22Rv1 (cell line): ENCODE results near the gene CYP4Z1.
A peak's percentile ranks its signal among the peaks of the same experiment; 100 is the strongest.
"Not testable (repeated sequence)": the region's sequence is repeated elsewhere in the genome, so short reads cannot be mapped to it uniquely, and the experiment has no call there.

Source experiments
- H3K27ac ChIP-seq: fragments of 450-650 bp; 2 replicates; pipeline ENCODE4 v1.5.1; 2017
- CTCF ChIP-seq: fragments of 450-650 bp; IDR thresholded peaks from 2 replicates; pipeline ENCODE4 v1.5.1; 2017; ENCODE audit warnings: mild to moderate bottlenecking
- ZFX ChIP-seq: fragments of 450-650 bp; IDR thresholded peaks from 2 replicates; pipeline ENCODE4 v1.6.1; 2017; ENCODE audit warnings: antibody characterized with exemption, borderline replicate concordance

Gene CYP4Z1

GRCh38 chr1:47031585-47031984 is 35.4 kb upstream of the CYP4Z1 start:
- H3K27ac ChIP-seq, result peak overlapping the region; percentile 72
- TF ChIP-seq CTCF, result no peak
- TF ChIP-seq ZFX, result no peak

GRCh38 chr1:47036764-47037163 is 30.3 kb upstream of the CYP4Z1 start:
- no peak overlapping the region for H3K27ac ChIP-seq
- TF ChIP-seq CTCF, result no peak
- TF ChIP-seq ZFX, result no peak

DNA sequence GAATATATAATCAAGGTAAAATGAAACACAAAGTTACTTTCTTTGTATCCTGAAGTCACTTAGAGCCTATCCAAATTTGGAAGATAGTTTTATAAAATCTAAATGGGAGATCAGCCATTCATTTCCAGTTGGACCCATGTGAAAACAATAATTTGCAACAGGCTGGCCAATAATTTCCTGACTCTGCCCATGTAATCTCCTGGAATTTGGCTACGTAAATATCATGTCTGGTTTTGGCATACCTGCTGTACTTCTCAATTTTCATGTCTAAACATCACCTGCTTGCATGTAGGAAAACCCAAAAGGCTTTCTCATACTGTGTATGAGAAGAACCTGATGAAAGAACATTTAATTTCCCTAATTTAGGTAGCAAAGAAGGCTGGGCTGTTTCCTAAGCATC is 7.7 kb upstream of the CYP4Z1 start:
- H3K27ac ChIP-seq, result no peak overlapping the region
- no peak for TF ChIP-seq ZFX
- no peak for TF ChIP-seq CTCF

DNA sequence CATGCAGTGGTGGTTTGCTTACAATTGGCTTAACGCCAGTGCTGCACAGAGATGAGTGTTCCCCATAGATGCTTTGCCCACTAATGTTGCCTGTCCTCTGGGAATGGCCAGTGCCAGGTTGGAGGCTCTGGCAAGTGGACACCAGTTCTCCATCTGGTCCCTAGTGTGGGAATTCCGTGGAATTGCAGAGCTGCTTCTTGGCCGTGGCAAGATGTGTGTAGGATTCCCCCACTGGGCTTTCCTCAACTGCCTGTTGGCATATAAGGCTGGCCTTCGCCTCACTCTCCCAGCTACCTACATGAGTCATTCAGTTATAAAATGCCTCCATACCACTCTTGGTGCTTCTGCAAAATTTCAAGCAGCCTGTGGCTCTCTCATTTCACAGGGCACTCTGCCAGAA is 2.0 kb downstream of the CYP4Z1 start:
- H3K27ac ChIP-seq, result not testable (repeated sequence)

GRCh38 chr1:47069509-47069908 is 2.5 kb downstream of the CYP4Z1 start:
- H3K27ac ChIP-seq, result not testable (repeated sequence)

DNA sequence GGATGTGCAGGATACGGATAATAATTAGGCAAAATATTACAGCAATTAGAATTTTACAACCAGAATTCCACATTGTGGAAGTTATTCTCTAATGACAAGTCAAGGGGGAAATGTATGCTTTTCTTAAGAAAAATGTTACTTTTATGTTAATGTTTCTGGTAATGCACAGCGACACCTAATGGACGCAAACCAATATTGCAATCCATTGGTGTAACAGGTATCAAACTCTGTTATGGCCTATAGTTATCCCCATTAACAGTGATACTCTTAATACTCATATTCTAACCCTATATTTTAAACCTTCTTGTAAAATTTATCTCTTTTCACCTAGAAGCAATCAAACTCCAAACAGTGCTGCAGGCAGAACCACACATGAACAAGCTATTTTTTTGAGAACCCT is 22.3 kb downstream of the CYP4Z1 start:
- H3K27ac ChIP-seq, result not testable (repeated sequence)
- TF ChIP-seq CTCF, result peak; percentile 72

GRCh38 chr1:47091476-47091875 is 24.4 kb downstream of the CYP4Z1 start:
- TF ChIP-seq CTCF, result peak; percentile 42
- not testable (repeated sequence) for H3K27ac ChIP-seq

- TF ChIP-seq CTCF (no peak), ZFX (no peak)
These were observed 37.8 kb downstream of the CYP4Z1 start for GRCh38 chr1:47104816-47105215.

DNA sequence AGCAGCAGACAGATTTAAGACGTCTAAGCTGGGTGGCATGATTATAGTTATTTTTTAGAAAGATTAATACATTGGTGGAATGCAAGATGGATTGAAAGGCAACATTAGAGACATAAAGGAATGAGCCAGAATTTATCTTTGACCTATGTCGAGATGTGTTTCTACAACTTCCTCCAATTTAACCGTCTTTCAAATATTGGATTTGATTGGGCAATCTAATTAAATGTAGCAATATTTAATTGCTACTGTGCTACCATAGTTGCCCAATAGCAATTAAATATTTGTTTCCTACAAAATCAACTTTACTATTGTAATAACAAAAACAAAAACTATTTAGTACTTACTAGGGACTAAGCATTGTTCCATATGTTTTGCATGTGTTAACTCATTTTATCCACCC is 39.8 kb downstream of the CYP4Z1 start:
- no peak for TF ChIP-seq CTCF
- TF ChIP-seq ZFX, result no peak

More at GRCh38 chr1:47104816-47105215, 37.8 kb downstream of the CYP4Z1 start:
- no peak overlapping the region for H3K27ac ChIP-seq

DNA sequence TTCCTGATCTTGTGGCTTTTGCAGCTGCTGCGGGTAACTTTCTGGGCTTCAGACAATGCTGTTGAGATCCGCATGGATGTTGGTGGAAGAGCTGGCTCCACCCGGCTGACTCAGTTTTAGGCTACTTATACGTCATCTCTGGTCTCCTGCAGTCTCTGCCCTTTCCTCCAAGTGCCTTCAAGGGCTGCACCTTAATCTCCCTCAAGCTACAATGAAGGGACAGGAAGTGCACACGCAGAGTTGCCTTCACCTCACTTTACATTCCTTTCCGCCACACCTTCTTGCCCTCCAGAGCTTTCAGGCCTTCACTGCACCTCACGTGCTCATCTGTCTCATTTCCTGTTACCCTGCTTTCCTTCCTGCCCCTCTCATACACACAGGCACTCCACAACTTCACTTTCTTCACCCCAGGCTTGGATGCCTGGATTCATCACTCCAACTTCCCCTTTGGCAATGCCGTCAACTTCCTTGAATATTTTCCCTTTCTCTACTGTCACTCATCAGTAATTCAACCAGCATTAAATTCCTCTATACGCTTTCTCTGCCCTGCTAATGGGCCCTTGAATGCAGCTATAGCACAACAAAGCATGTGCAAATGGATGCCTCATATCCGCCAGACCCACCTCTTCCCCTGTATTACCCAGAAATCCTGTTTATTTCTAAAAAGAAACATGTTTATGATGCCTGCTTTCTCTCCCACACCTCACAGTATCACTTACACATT is 41.0 kb downstream of the CYP4Z1 start:
- H3K27ac ChIP-seq, result not testable (repeated sequence)

More for the DNA sequence above, 39.8 kb downstream of the CYP4Z1 start:
- H3K27ac ChIP-seq, result no peak overlapping the region

DNA sequence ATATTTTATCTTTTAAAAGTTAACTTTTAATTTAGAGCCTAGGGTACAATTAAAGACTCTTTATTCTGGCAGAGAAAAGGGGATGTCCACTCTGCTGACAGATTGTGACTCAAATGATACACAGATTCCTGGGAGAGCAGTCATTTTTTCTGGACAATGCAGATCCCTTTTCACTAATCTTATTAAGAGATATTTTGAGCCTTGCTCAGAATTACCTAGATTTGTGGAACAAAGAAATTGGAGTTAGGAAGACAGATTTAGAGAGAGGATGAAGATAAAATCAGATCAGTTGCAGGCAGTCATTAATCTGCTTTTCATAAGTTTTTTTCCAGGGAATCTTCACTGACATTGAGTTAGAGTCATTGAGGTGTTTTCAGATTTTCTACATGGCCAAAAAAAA is 42.5 kb downstream of the CYP4Z1 start:
- H3K27ac ChIP-seq, result not testable (repeated sequence)
